GM20000 (cell line): ENCODE measurements around the gene FAM20B.

ENCODE experiments used
- DNase-seq: peaks from one replicate; pipeline ENCODE4 v3.0.0; 2012; ENCODE audit warnings: low spot score
- TF ChIP-seq, protein P1 (sequence below): IDR thresholded peaks from 2 replicates; pipeline ENCODE4 v1.5.1; 2012; ENCODE audit warnings: mild to moderate bottlenecking, control low read depth; ENCODE audit errors: extremely low read depth, missing control alignments

Gene FAM20B

DNA sequence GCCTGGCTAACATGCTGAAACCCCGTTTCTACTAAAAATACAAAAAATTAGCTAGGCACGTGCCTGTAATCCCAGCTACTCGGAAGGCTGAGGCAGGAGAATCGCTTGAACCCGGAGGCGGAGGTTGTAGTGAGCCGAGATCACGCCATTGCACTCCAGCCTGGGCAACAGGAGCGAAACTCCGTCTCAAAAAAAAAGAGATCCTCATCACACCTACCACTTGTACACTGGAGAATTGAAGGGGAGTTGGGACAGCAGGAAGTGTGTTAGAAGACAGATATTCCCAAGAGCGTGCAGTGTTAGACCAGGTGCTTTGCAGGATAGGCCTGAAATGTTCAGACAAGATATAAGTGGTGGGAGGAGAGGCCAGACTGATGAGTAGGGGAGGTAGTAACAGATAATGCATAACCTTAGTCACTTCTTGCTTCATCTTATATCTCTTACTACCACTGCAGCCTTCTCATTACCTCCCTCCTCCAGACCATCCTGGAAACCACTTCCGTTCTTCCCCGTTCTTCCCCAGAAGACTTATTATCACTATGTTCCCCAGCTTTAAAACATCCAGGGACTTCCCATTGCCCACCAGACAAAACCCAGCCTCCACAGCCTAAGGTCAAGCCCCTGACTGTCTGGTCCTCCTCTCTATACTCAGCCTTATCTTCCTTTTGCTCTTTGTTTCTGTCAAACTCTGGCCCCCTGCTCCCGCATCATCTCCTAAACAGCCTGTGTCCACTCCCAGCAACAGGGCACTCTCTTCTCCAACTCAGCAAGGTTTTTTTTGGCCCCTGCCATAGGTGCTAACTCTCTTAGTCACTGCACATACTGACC lies 21.3 kb downstream of the FAM20B start:
- TF ChIP-seq, protein P1, sequence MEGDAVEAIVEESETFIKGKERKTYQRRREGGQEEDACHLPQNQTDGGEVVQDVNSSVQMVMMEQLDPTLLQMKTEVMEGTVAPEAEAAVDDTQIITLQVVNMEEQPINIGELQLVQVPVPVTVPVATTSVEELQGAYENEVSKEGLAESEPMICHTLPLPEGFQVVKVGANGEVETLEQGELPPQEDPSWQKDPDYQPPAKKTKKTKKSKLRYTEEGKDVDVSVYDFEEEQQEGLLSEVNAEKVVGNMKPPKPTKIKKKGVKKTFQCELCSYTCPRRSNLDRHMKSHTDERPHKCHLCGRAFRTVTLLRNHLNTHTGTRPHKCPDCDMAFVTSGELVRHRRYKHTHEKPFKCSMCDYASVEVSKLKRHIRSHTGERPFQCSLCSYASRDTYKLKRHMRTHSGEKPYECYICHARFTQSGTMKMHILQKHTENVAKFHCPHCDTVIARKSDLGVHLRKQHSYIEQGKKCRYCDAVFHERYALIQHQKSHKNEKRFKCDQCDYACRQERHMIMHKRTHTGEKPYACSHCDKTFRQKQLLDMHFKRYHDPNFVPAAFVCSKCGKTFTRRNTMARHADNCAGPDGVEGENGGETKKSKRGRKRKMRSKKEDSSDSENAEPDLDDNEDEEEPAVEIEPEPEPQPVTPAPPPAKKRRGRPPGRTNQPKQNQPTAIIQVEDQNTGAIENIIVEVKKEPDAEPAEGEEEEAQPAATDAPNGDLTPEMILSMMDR = no peak
- no peak for DNase-seq

DNA sequence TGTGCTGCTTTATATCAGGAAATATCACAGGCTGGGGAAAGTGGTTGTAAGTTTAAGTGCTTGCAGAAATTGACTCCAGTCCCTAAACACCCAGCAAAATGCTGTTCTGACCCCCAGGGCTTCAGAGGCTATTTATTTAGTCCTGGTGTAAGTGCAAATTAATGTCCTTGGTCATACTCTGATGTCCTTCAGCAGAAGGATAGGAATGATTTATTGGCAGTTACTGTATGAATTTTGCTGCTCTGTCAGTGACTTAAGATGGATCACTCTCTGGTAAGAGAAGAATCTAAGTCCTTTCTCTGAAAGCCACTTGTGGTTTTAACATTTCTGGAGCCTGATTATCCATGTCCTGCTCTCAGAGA lies 21.9 kb downstream of the FAM20B start:
- DNase-seq = no peak
- TF ChIP-seq, protein P1 = no peak

GRCh38 chr1:179048339-179049124 lies 22.8 kb downstream of the FAM20B start:
- TF ChIP-seq, protein P1 = no peak
- DNase-seq = no peak

DNA sequence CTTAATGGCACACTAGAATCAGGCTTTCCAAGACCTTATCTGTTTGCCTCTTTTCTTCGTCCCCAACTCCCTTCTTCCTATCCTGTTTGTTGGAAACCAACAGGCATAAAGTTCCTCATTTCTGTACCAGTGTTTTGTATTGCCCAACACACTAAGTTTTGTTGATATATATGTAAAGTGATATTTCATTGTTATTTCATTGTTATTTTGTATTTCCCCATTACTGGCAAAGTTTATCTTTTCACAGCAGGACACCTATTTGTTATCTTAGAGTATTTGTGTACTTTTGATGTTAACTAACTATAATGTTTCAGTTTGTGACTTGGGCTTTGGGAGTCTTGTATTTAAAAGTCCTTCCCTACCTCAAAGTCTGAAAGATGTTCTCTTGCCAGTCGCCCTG lies 27.1 kb downstream of the FAM20B start:
- DNase-seq = no peak
- TF ChIP-seq, protein P1 = no peak

DNA sequence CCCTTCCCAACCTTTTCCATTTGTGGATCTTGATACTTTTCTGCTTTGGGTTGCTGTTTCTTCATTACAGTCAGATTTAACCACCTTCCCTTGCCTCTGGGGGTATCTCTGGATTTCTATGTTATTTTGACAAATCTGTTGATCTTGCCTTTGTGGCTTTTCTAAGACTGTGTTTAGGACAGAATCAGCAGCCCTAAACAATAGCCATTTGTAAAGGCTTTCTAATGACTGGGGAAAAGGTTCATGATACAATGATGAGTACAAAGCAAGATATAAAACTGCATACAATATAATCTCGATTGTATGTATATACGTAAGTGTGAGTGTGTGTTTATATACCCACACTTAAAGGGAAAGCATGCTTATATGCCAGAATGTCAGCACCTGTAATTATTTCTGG lies 27.8 kb downstream of the FAM20B start:
- DNase-seq = no peak
- TF ChIP-seq, protein P1 = no peak

DNA sequence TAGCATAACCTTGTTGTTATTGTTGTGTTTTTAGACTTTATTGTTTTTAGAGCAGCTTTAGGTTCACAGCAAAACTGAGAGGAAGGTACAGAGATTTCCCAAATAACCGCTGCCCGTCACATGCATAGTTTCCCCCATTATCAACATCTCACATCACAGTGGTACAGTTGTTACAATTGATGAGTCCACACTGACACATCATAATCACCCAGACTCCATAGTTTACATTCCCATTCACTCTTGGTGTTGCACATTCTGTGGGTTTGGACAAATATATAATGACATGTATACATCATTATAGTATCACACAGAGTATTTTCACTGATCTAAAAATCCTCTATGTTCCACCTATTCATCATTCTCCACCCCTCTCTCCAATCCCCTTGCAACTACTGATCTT lies 30.2 kb downstream of the FAM20B start:
- no peak for DNase-seq
- TF ChIP-seq, protein P1 = no peak

DNA sequence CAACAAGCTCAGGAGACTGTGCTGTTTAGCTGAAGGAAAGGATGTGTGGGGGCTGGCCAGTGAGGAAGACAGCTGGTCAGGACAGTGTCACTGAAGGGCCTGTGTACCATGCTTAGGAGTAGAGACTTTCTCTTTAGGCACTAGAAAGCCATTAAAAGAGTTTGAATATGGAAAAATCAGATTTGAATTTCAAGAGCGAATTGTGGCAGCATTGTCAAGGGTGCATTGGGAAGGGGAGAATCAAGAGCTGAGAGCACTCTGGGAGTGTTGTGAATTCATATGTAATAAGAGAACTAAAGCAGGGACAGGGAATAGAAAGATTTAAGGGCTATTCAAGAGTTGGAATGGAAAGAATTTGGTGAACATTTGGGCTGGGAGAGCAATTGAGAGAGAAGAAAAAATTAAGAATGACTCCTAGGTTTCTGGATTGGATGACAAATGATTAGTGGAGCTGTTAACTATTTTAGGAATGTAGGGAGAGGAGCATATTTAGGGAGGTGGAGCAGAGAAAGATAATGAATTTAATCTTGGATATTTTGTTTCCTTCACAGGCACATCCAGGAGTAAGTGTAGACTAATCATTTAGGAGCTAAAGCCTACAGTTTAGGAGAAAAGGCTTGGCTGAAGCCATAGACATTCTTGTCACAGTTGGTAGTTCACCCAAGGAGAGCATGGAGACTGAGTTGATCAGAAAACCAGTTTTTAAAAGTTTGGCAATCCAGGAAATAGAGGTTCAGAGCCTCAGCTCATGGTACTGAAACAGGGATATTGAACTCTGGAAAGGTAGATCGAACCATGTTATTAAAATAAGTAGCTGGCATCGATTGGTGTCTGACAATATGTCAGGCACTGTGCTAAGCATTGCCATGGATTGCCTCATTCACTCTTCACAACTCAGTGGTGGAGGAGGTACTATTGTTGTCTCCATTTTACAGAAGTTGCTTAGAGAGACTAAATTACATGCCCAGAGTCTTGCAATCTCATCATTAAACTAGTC lies 33.1 kb downstream of the FAM20B start:
- TF ChIP-seq, protein P1 = no peak
- DNase-seq = no peak
